ENCODE results near the gene GFRA1. TPM values are rescaled to one million over a fixed set of nuclear protein-coding genes. Genes with fewer than 3 reads are reported as not detected.

The GFRA1 gene
- total RNA-seq, 2 experiments from 2014 or later, result not detected

DNA sequence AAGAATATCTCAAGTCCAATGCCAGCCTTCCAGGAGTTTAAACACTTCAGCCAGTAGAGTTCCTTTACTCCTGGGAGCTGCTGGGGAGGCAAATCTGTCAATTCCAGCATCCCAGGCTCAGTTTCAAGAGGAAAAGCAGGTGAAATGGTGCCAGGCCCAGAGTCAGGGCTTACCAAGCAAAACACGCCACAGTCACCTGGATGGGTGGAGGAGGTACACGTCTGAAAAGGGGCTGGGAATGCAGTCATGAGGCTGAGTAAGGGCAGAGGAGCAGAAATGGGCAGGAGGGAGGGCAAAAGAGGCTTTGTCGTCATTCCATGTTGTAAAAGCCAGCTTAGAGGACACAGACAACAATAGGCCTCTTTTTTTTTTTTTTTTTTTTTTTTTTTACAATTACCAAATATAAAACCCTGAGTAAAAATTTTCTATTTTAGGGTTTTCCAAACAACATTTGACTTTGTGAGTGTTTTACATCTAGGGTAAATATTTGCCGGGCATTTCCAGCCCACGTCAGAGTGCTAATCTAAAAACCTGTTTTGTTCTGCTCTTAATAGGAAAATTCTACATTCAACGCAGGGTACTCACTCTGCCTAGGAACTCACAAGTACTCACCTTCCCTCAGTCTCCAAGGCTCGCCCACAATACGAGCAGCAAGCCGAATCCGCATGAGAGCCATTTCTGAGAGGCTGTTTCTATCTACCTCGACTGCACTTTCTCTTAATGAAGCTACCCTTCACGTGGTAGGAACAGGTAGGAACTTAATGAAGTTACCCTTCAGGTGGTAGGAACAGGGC lies 21.2 kb downstream of the GFRA1 start:
- intact Hi-C loops (cut with micrococcal nuclease), result no loop called here
- no peaks in the 10 kb centered on the region for H3K27me3 Mint-ChIP-seq (ENCODE audit: low read depth)
- H3K4me1 Mint-ChIP-seq (ENCODE audit: low read depth), result no peaks in the 10 kb centered on the region
- H3K9me3 Mint-ChIP-seq, result no peaks in the 10 kb centered on the region
- CTCF ChIA-PET, result interaction anchor here (0.7 kb wide), 1 partner anchor 1070 kb away, joined by 6 read pairs; no protein-coding TSS in a partner anchor
- no peak overlapping the region for H3K27ac Mint-ChIP-seq
- H3K36me3 Mint-ChIP-seq (ENCODE audit: low read depth), result no peaks in the 10 kb centered on the region
- no peak for DNase-seq
- no peak overlapping the region for H3K4me3 Mint-ChIP-seq

- Mint-ChIP-seq H3K9me3 (no peaks in the 10 kb centered on the region), H3K27ac (no peak overlapping the region), H3K36me3 (ENCODE audit: low read depth) (no peaks in the 10 kb centered on the region), H3K4me3 (no peak overlapping the region), H3K27me3 (ENCODE audit: low read depth) (no peaks in the 10 kb centered on the region), H3K4me1 (ENCODE audit: low read depth) (no peaks in the 10 kb centered on the region)
- CTCF ChIA-PET, result no interaction called here
- intact Hi-C loops (cut with micrococcal nuclease), result no loop called here
- DNase-seq, result no peak
These were observed 25.3 kb downstream of the GFRA1 start for GRCh38 chr10:116247691-116248090.

DNA sequence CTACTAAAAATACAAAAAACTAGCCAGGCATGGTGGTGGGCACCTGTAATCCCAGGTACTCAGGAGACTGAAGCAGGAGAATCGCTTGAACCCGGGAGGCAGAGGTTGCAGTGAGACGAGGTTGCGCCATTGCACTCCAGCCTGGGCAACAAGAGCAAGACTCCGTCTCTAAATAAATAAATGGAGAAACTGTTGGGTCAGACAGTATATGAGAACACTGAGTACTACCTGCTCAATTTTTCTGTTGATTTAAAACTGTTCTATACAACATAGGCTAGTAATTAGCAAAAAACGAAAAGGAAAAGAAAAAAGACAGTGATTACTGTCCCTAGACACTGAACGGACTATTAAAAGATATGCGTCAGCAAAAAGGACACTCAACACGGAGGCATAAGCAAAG lies 26.7 kb downstream of the GFRA1 start:
- H3K27me3 Mint-ChIP-seq (ENCODE audit: low read depth), result no peaks in the 10 kb centered on the region
- H3K27ac Mint-ChIP-seq, result no peak overlapping the region
- no peaks in the 10 kb centered on the region for H3K4me1 Mint-ChIP-seq (ENCODE audit: low read depth)
- intact Hi-C loops (cut with micrococcal nuclease), result no loop called here
- CTCF ChIA-PET, result no interaction called here
- H3K36me3 Mint-ChIP-seq (ENCODE audit: low read depth), result no peaks in the 10 kb centered on the region
- H3K4me3 Mint-ChIP-seq, result no peak overlapping the region
- no peaks in the 10 kb centered on the region for H3K9me3 Mint-ChIP-seq
- DNase-seq, result no peak

DNA sequence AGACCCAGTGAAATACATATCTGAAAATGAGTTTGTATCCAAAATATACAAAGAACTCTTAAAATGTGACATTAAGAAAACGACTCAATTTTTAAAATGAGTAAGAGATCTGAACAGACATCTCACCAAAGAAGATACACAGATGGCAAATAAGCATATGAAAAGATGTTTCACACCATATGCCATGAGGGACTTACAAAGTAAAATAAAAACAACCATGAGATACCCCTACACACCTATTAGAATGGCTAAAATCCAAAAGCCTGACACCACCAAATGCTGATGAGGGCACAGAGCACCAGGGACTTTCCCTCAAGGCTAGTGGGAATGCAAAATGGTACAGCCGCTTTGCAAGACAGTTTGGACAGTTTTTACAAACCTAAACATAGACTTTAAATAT lies 27.9 kb downstream of the GFRA1 start:
- intact Hi-C loops (cut with micrococcal nuclease), result no loop called here

DNA sequence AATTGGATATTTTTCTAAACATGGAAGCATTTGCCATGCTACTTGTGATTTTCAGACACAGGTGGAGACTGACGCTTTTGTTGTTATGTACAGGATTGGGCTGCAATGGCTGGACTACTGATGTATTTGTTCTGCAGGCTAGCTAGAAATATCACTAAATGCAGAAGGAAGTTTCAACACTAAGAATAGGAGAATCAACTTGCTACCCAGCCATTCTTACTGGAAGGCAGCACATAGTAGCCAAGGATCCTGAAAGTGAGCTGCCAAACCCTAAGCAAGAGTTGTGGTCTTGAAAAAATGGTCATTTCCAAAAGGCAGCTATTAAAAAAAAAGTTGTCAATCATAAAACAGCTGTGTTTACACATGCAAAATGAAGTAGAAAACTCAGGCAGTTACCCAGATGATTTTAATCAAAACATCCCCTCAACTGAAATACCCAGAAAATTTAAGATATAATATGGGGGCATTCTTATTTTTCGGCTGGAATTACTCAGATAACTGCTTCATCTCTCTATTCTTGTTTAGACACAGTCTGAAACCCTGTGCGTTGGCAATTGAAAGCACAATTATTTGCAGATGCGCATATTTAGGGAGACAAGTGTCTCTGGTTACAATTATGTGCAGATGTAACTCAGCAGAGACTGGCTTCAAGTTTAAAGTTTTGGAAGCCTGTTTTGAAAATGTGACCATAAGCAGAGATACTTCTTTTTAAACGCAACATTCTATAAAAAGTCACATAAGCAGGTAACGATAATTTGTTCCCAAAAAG lies 31.2 kb downstream of the GFRA1 start:
- H3K27ac Mint-ChIP-seq, result no peak overlapping the region
- H3K4me1 Mint-ChIP-seq (ENCODE audit: low read depth), result no peaks in the 10 kb centered on the region
- H3K27me3 Mint-ChIP-seq (ENCODE audit: low read depth), result no peaks in the 10 kb centered on the region
- intact Hi-C loops (cut with micrococcal nuclease), result no loop called here
- no peak overlapping the region for H3K4me3 Mint-ChIP-seq
- H3K36me3 Mint-ChIP-seq (ENCODE audit: low read depth), result no peaks in the 10 kb centered on the region
- no peaks in the 10 kb centered on the region for H3K9me3 Mint-ChIP-seq
- DNase-seq, result no peak
- CTCF ChIA-PET, result no interaction called here

More for the DNA sequence above, 27.9 kb downstream of the GFRA1 start:
- no peak for DNase-seq
- no peak overlapping the region for H3K4me3 Mint-ChIP-seq
- no peak overlapping the region for H3K27ac Mint-ChIP-seq
- CTCF ChIA-PET, result no interaction called here
- H3K9me3 Mint-ChIP-seq, result no peaks in the 10 kb centered on the region
- no peaks in the 10 kb centered on the region for H3K27me3 Mint-ChIP-seq (ENCODE audit: low read depth)
- no peaks in the 10 kb centered on the region for H3K36me3 Mint-ChIP-seq (ENCODE audit: low read depth)
- no peaks in the 10 kb centered on the region for H3K4me1 Mint-ChIP-seq (ENCODE audit: low read depth)

DNA sequence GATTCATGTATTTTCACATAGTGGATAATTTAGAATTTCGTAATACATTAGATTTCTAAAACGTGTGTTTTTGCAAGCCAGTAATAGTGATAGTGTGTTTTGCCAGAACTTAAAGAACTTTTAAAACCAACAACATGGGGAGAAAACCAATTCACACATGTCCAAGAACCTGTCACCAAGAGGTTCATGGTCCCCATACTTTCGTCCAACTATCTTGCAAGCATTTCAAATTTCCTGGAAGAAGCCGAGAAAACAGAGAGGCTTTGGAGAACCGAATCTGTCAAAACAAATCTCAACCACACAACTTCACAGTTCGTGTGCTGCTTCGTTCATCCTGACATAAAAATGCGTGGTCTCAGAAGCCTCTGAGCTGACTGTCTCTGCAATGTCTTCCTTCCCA lies 31.9 kb downstream of the GFRA1 start:
- CTCF ChIA-PET, result no interaction called here

GRCh38 chr10:116240157-116240950 lies 32.7 kb downstream of the GFRA1 start:
- Mint-ChIP-seq H3K9me3 (no peaks in the 10 kb centered on the region), H3K4me3 (no peak overlapping the region), H3K27me3 (ENCODE audit: low read depth) (no peaks in the 10 kb centered on the region), H3K27ac (no peak overlapping the region), H3K4me1 (ENCODE audit: low read depth) (no peaks in the 10 kb centered on the region), H3K36me3 (ENCODE audit: low read depth) (no peaks in the 10 kb centered on the region)
- DNase-seq, result no peak
- CTCF ChIA-PET, result no interaction called here
- intact Hi-C loops (cut with micrococcal nuclease), result no loop called here

More for the DNA sequence above, 31.9 kb downstream of the GFRA1 start:
- Mint-ChIP-seq H3K9me3 (no peaks in the 10 kb centered on the region), H3K4me1 (ENCODE audit: low read depth) (no peaks in the 10 kb centered on the region), H3K27me3 (ENCODE audit: low read depth) (no peaks in the 10 kb centered on the region), H3K36me3 (ENCODE audit: low read depth) (no peaks in the 10 kb centered on the region), H3K4me3 (no peak overlapping the region), H3K27ac (no peak overlapping the region)
- intact Hi-C loops (cut with micrococcal nuclease), result no loop called here
- no peak for DNase-seq

GRCh38 chr10:116239229-116239628 lies 33.8 kb downstream of the GFRA1 start:
- H3K36me3 Mint-ChIP-seq (ENCODE audit: low read depth), result no peaks in the 10 kb centered on the region
- DNase-seq, result no peak
- no peak overlapping the region for H3K27ac Mint-ChIP-seq
- H3K4me1 Mint-ChIP-seq (ENCODE audit: low read depth), result no peaks in the 10 kb centered on the region
- no peaks in the 10 kb centered on the region for H3K27me3 Mint-ChIP-seq (ENCODE audit: low read depth)
- CTCF ChIA-PET, result no interaction called here
- intact Hi-C loops (cut with micrococcal nuclease), result no loop called here
- H3K4me3 Mint-ChIP-seq, result no peak overlapping the region
- no peaks in the 10 kb centered on the region for H3K9me3 Mint-ChIP-seq

DNA sequence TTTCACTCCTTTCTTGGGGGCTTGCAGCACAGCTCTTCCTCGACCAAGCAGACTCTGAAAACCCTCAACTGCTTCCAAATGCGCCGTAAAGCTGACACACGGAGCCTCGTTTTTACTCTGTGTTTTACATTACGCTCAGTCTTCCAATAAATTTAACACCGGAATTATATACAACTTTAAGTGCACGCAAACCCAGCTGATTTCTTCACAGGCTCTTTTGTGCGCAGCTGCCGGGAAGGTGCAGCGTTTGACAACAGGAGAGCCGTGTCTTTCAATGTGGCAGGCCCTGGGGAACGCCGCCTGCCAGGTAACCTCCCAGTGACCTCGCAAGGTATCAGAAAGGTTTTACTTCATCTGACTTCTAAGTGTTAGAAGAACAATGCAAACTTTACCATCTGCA lies 35.0 kb downstream of the GFRA1 start:
- no peaks in the 10 kb centered on the region for H3K36me3 Mint-ChIP-seq (ENCODE audit: low read depth)
- intact Hi-C loops (cut with micrococcal nuclease), result no loop called here
- peaks cover 2% of the 10 kb centered on the region for H3K27me3 Mint-ChIP-seq (ENCODE audit: low read depth)

DNA sequence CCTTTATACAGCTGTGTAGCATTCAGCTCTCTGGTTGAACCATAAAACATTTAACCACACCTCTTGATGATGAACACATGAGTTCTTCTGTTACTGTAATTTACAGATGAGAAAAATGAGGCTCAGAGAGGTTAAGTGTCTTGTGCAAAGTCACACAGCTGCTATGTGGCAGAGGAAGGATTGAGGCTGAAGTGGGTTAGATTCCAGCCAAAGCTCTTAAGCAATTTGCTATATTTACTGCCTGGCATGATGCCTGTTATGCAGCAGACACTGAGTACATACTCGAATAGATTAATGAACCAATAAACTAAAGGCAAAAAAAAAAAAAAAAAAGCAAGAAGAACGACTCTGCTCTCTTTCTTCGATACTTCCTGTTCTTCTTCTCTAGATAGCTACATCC lies 35.7 kb downstream of the GFRA1 start:
- no peak overlapping the region for H3K4me3 Mint-ChIP-seq
- intact Hi-C loops (cut with micrococcal nuclease), result no loop called here
- no peaks in the 10 kb centered on the region for H3K36me3 Mint-ChIP-seq (ENCODE audit: low read depth)
- H3K27ac Mint-ChIP-seq, result no peak overlapping the region
- CTCF ChIA-PET, result no interaction called here
- no peaks in the 10 kb centered on the region for H3K9me3 Mint-ChIP-seq
- H3K4me1 Mint-ChIP-seq (ENCODE audit: low read depth), result no peaks in the 10 kb centered on the region
- H3K27me3 Mint-ChIP-seq (ENCODE audit: low read depth), result peaks cover 2% of the 10 kb centered on the region
- DNase-seq, result no peak

More for the DNA sequence above, 35.0 kb downstream of the GFRA1 start:
- Mint-ChIP-seq H3K27ac (no peak overlapping the region), H3K4me1 (ENCODE audit: low read depth) (no peaks in the 10 kb centered on the region), H3K4me3 (no peak overlapping the region), H3K9me3 (no peaks in the 10 kb centered on the region)
- CTCF ChIA-PET, result no interaction called here
- no peak for DNase-seq

GRCh38 chr10:116233230-116233629 lies 39.8 kb downstream of the GFRA1 start:
- Mint-ChIP-seq H3K27ac (no peak overlapping the region), H3K36me3 (ENCODE audit: low read depth) (no peaks in the 10 kb centered on the region), H3K27me3 (ENCODE audit: low read depth) (peaks cover 5% of the 10 kb centered on the region), H3K4me1 (ENCODE audit: low read depth) (no peaks in the 10 kb centered on the region), H3K9me3 (no peaks in the 10 kb centered on the region), H3K4me3 (no peak overlapping the region)
- intact Hi-C loops (cut with micrococcal nuclease), result no loop called here
- CTCF ChIA-PET, result interaction anchor here (0.6 kb wide), 1 partner anchor 220 kb away, joined by 3 read pairs; no protein-coding TSS in a partner anchor
- DNase-seq, result no peak

DNA sequence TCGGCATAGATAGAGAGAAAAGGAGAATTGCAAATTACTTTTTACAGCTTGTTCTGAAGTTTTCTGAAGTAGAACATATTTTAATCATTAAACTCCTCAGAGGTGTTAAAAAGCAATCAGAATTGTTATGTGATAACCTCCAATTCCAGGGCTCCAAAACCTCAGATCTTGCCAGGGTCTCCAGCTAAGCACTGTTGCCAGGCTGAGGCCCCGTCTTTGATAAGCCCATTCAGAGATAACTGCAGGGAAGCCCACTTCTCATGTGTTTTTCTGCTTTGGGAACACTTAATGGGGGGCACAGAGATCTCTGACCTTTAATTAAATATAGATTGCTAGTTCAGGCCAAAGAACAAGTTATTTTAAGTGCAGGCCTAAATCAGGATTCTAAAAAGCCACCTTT lies 40.4 kb downstream of the GFRA1 start:
- DNase-seq, result no peak
- Mint-ChIP-seq H3K9me3 (no peaks in the 10 kb centered on the region), H3K4me1 (ENCODE audit: low read depth) (no peaks in the 10 kb centered on the region), H3K36me3 (ENCODE audit: low read depth) (no peaks in the 10 kb centered on the region), H3K27ac (no peak overlapping the region), H3K27me3 (ENCODE audit: low read depth) (peaks cover 5% of the 10 kb centered on the region), H3K4me3 (no peak overlapping the region)
- CTCF ChIA-PET, result no interaction called here
- intact Hi-C loops (cut with micrococcal nuclease), result no loop called here

Measured in activated naive CD4-positive, alpha-beta T cell treated with anti-CD3 and anti-CD28 coated beads for 36 hours (primary cell).